ENCODE results near the gene IRAK1.

DNA sequence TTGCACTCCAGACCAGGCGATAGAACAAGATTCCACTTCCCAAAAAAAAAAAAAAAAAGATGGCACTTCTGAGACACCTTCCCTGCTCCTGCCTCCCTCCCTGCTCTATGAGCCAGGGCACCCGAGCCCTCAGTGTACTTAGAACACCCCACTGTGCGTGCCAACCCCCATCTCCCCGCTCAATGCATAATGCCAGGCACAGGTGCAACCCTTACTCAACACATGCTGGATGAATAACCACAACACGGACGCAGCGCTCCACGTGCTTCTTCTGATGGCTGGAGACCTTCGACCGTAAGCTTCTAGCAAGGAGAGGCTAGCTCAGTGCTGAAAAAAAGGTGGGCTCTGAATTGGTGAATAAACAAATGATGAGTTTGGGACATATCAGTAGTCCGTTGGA lies 19.9 kb upstream of the IRAK1 start:
- TF ChIP-seq, protein P1, sequence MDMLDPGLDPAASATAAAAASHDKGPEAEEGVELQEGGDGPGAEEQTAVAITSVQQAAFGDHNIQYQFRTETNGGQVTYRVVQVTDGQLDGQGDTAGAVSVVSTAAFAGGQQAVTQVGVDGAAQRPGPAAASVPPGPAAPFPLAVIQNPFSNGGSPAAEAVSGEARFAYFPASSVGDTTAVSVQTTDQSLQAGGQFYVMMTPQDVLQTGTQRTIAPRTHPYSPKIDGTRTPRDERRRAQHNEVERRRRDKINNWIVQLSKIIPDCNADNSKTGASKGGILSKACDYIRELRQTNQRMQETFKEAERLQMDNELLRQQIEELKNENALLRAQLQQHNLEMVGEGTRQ (IDR thresholded peaks at IDR 0.05; ENCODE audit: borderline replicate concordance, low read depth, low read length) = no peak
- TF ChIP-seq BHLHE40 (IDR thresholded peaks at IDR 0.05; ENCODE audit: borderline replicate concordance in 1 of 2, low read depth in 2 of 2, low read length in 1 of 2) (no peak), EZH2 (IDR thresholded peaks at IDR 0.05; ENCODE audit: borderline replicate concordance, control insufficient read depth, low read depth, low read length) (no peak), NFYB (IDR thresholded peaks at IDR 0.05; ENCODE audit: insufficient read depth, low read depth, low read length) (no peak), ZBED1 (IDR thresholded peaks at IDR 0.05; ENCODE audit: borderline replicate concordance) (no peak)
- TF ChIP-seq, protein P2, sequence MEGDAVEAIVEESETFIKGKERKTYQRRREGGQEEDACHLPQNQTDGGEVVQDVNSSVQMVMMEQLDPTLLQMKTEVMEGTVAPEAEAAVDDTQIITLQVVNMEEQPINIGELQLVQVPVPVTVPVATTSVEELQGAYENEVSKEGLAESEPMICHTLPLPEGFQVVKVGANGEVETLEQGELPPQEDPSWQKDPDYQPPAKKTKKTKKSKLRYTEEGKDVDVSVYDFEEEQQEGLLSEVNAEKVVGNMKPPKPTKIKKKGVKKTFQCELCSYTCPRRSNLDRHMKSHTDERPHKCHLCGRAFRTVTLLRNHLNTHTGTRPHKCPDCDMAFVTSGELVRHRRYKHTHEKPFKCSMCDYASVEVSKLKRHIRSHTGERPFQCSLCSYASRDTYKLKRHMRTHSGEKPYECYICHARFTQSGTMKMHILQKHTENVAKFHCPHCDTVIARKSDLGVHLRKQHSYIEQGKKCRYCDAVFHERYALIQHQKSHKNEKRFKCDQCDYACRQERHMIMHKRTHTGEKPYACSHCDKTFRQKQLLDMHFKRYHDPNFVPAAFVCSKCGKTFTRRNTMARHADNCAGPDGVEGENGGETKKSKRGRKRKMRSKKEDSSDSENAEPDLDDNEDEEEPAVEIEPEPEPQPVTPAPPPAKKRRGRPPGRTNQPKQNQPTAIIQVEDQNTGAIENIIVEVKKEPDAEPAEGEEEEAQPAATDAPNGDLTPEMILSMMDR (IDR thresholded peaks at IDR 0.05 in 2 of 3, conservative IDR thresholded peaks at IDR 0.05 in 1 of 3; ENCODE audit: control insufficient read depth in 2 of 3, extremely low read depth in 1 of 3, insufficient read depth in 1 of 3, low read depth in 3 of 3, low read length in 3 of 3) = no peak
